B cell (primary cell): ENCODE measurements around the gene HIF3A. TPM values are rescaled to one million over a fixed set of nuclear protein-coding genes. Genes with fewer than 3 reads are reported as not detected.

Experiments
- ATAC-seq: fragments of 200-7000 bp; cut with Tn5 transposase; one replicate; pipeline ENCODE4 v1.10.0; 2021; ENCODE audit warnings: low read depth, mild to moderate bottlenecking, moderate number of reproducible peaks, moderate library complexity
- CTCF ChIA-PET: fragments of 350-600 bp; sonication (Branson Sonifier 250); formaldehyde crosslinking; loops from one replicate; lab custom pipeline; 2021; ENCODE audit warnings: antibody characterized with exemption, inconsistent platforms; lab: Charles Lee
- POLR2A ChIA-PET: fragments of 350-600 bp; sonication (Branson Sonifier 250); formaldehyde crosslinking; loops from one replicate; lab custom pipeline; 2021; ENCODE audit warnings: antibody characterized with exemption; lab: Charles Lee
- DNase-seq: peaks from one replicate; pipeline ENCODE4 v3.0.0; 2013
- H2AFZ ChIP-seq: 2 replicates; pipeline ENCODE4 v1.6.1; 2012; ENCODE audit warnings: mild to moderate bottlenecking, low read depth, low read length; ENCODE audit not compliant: insufficient read depth, poor library complexity, severe bottlenecking
- H3K27ac ChIP-seq, 2 donors: 1 replicate in 1 of 2; 2 replicates in 1 of 2; pipeline ENCODE4 v1.5.1; 2012 to 2013; ENCODE audit warnings: low read length in 2 of 2, mild to moderate bottlenecking in 2 of 2, moderate library complexity in 1 of 2
- H3K27me3 ChIP-seq, 4 experiments: fragments of 200-600 bp in 1 of 4; sonication (generic) in 1 of 4; replicated peaks in 1 of 4; 1 replicate in 2 of 4; 2 replicates in 2 of 4; pipeline versions ENCODE4 v1.6.1 to v1.7.0; 2013 to 2016; ENCODE audit warnings: low read length in 3 of 4, mild to moderate bottlenecking in 2 of 4, mixed read lengths in 1 of 4, moderate library complexity in 1 of 4; ENCODE audit not compliant: insufficient read depth in 4 of 4, control insufficient read depth in 3 of 4; ENCODE audit errors: control extremely low read depth in 1 of 4
- H3K36me3 ChIP-seq, 2 experiments: replicated peaks in 1 of 2; 1 replicate in 1 of 2; 2 replicates in 1 of 2; pipeline versions ENCODE4 v1.6.1 to v1.7.1; 2013; ENCODE audit warnings: low read length in 1 of 2; ENCODE audit not compliant: insufficient read depth in 2 of 2, control insufficient read depth in 1 of 2; ENCODE audit errors: control extremely low read depth in 1 of 2, extremely low read depth in 1 of 2
- H3K4me1 ChIP-seq, 2 donors: fragments of 200-600 bp in 1 of 2; sonication (generic) in 1 of 2; 1 replicate in 1 of 2; 2 replicates in 1 of 2; pipeline versions ENCODE4 v1.5.1 to v1.6.1; 2013 to 2017; ENCODE audit warnings: low read length in 2 of 2; ENCODE audit not compliant: control insufficient read depth in 2 of 2, insufficient read depth in 2 of 2
- H3K4me2 ChIP-seq: replicated peaks from 2 replicates; pipeline ENCODE3; 2012; ENCODE audit warnings: mild to moderate bottlenecking, low read depth, low read length; ENCODE audit not compliant: poor library complexity, severe bottlenecking
- H3K4me3 ChIP-seq, 5 experiments: fragments of 200-600 bp in 1 of 5; sonication (generic) in 1 of 5; 1 replicate in 3 of 5; 2 replicates in 2 of 5; pipeline versions ENCODE4 v1.5.1 to v1.7.0; 2011 to 2016; ENCODE audit warnings: low read length in 4 of 5, mild to moderate bottlenecking in 4 of 5, low read depth in 2 of 5, control low read depth in 1 of 5, moderate library complexity in 1 of 5; ENCODE audit not compliant: insufficient read depth in 1 of 5; ENCODE audit errors: control extremely low read depth in 1 of 5, extremely low read depth in 1 of 5
- H3K79me2 ChIP-seq: fragments of 200-600 bp; sonication (generic); one replicate; pipeline ENCODE4 v1.6.0; 2016; ENCODE audit warnings: low read length; ENCODE audit not compliant: control insufficient read depth, insufficient read depth
- H3K9ac ChIP-seq: fragments of 200-600 bp; sonication (generic); 2 replicates; pipeline ENCODE4 v1.6.1; 2017; ENCODE audit warnings: mild to moderate bottlenecking, low read length, moderate library complexity
- H3K9me3 ChIP-seq, 3 donors: one replicate each; pipeline versions ENCODE4 v1.6.1 to v1.7.1; 2013; ENCODE audit warnings: low read length in 2 of 3; ENCODE audit not compliant: control insufficient read depth in 2 of 3, insufficient read depth in 1 of 3; ENCODE audit errors: control extremely low read depth in 1 of 3
- H4K20me1 ChIP-seq: 2 replicates; pipeline ENCODE4 v1.6.0; 2012; ENCODE audit warnings: mild to moderate bottlenecking, low read length; ENCODE audit not compliant: insufficient read depth, control insufficient read depth, poor library complexity, severe bottlenecking
- H3K27ac Mint-ChIP-seq: one replicate; pipeline ENCODE4 v1.8.0; 2021; ENCODE audit warnings: mixed read lengths
- H3K27me3 Mint-ChIP-seq: one replicate; pipeline ENCODE4 v1.8.0; 2021; ENCODE audit warnings: mixed read lengths
- H3K4me1 Mint-ChIP-seq: one replicate; pipeline ENCODE4 v1.8.0; 2021; ENCODE audit warnings: mixed read lengths
- H3K4me3 Mint-ChIP-seq: one replicate; pipeline ENCODE4 v1.8.0; 2021; ENCODE audit warnings: mixed read lengths
- H3K9me3 Mint-ChIP-seq: one replicate; pipeline ENCODE4 v1.8.0; 2022; ENCODE audit warnings: mixed read lengths; ENCODE audit not compliant: insufficient read depth
- CTCF ChIP-seq: fragments of 200-600 bp; IDR thresholded peaks from one replicate; pipeline ENCODE4 v1.8.0; 2022; ENCODE audit warnings: antibody characterized with exemption, mild to moderate bottlenecking
- EZH2 ChIP-seq: IDR thresholded peaks from 2 replicates; pipeline ENCODE4 v1.6.1; 2012; ENCODE audit warnings: borderline replicate concordance, low read depth, mild to moderate bottlenecking, moderate library complexity, low read length; ENCODE audit not compliant: insufficient read depth, poor library complexity, severe bottlenecking
- WGBS: methylation state at CpG from one replicate; pipeline ENCODE4 v1.1.5; 2013; ENCODE audit warnings: missing lambda C conversion rate; ENCODE audit not compliant: insufficient coverage; 5-methylcytosine and 5-hydroxymethylcytosine counted together
- intact Hi-C: fragments of 100-400 bp; cut with micrococcal nuclease; formaldehyde crosslinking; loops from one replicate; pipeline ENCODE4 v1.10.0; 2022
- polyA plus RNA-seq: library from polyadenylated mRNA; depleted of rRNA; stranded (reverse); fragments of >200 nt; gene quantifications from 2 replicates; pipeline ENCODE4 v1.2.3, GENCODE V29; 2012
- total RNA-seq, 2 donors: library from RNA; stranded (reverse); fragments of 120-200 nt in 1 of 2; gene quantifications; 1 replicate in 1 of 2; 2 replicates in 1 of 2; pipeline versions ENCODE4 v1.2.3 to v1.2.4, GENCODE V29; 2013 to 2022

Gene HIF3A
- total and polyA plus RNA-seq, 2 donors (not counting 1 experiment from before 2014, with no cell fraction given), result not detected

GRCh38 chr19:46372901-46373490, 76.2 kb downstream of the HIF3A start:
- no peak overlapping the region for H3K4me3 ChIP-seq
- intact Hi-C loops, result no loop called here
- H2AFZ ChIP-seq, result no peak overlapping the region
- H3K27ac Mint-ChIP-seq, result no peak overlapping the region
- no peaks in the 10 kb centered on the region for H3K27me3 ChIP-seq
- no peaks in the 10 kb centered on the region for H3K4me1 ChIP-seq
- ATAC-seq (no peak), DNase-seq (no peak)
- no peak overlapping the region for H3K4me3 Mint-ChIP-seq
- ChIA-PET POLR2A (no interaction called here), CTCF (interaction anchor here (1.0 kb wide), 1 partner anchor 23 kb away, joined by 3 read pairs; no protein-coding TSS in a partner anchor)
- H4K20me1 ChIP-seq, result peaks cover 47% of the 10 kb centered on the region
- no peak overlapping the region for H3K27ac ChIP-seq
- H3K9ac ChIP-seq, result no peak overlapping the region
- no peaks in the 10 kb centered on the region for H3K9me3 ChIP-seq
- 95% methylated on average over 11 of the region's 11 CpGs for WGBS
- peaks cover 4% of the 10 kb centered on the region for H3K4me1 Mint-ChIP-seq
- no peak overlapping the region for H3K4me2 ChIP-seq
- TF ChIP-seq EZH2 (no peak), CTCF (no peak)
- H3K27me3 Mint-ChIP-seq, result no peaks in the 10 kb centered on the region
- peaks cover 0 to 35% of the 10 kb centered on the region in 2 experiments for H3K36me3 ChIP-seq
- no peaks in the 10 kb centered on the region for H3K9me3 Mint-ChIP-seq
- H3K79me2 ChIP-seq, result peaks cover 50% of the 10 kb centered on the region

GRCh38 chr19:46373491-46374359, 76.9 kb downstream of the HIF3A start:
- no peak overlapping the region for H3K4me3 ChIP-seq
- no peaks in the 10 kb centered on the region for H3K9me3 Mint-ChIP-seq
- no peak overlapping the region for H3K9ac ChIP-seq
- no peak overlapping the region for H3K27ac Mint-ChIP-seq
- DNase-seq (no peak), ATAC-seq (no peak)
- no peak overlapping the region for H3K4me3 Mint-ChIP-seq
- intact Hi-C loops, result no loop called here
- H3K36me3 ChIP-seq, result peaks cover 0 to 39% of the 10 kb centered on the region in 2 experiments
- H3K4me2 ChIP-seq, result no peak overlapping the region
- no peaks in the 10 kb centered on the region for H3K9me3 ChIP-seq
- H3K27me3 Mint-ChIP-seq, result no peaks in the 10 kb centered on the region
- H2AFZ ChIP-seq, result no peak overlapping the region
- peaks cover 4% of the 10 kb centered on the region for H3K4me1 Mint-ChIP-seq
- 75% methylated on average over 10 of the region's 17 CpGs for WGBS
- CTCF ChIA-PET, result interaction anchor here (1.0 kb wide), 1 partner anchor 22 kb away, joined by 3 read pairs; no protein-coding TSS in a partner anchor
- no peaks in the 10 kb centered on the region for H3K27me3 ChIP-seq
- no peaks in the 10 kb centered on the region for H3K4me1 ChIP-seq
- POLR2A ChIA-PET, result no interaction called here
- H4K20me1 ChIP-seq, result peaks cover 45% of the 10 kb centered on the region
- TF ChIP-seq EZH2 (no peak), CTCF (no peak)
- peaks cover 44% of the 10 kb centered on the region for H3K79me2 ChIP-seq
- no peak overlapping the region for H3K27ac ChIP-seq
